Measurements from ENCODE around the gene GAS6.

The GAS6 gene

GRCh38 chr13:113853518-113854237 lies 10.2 kb downstream of the GAS6 start:
- in situ Hi-C loops (cut with MboI; ENCODE audit: low pct_unique_long_range_greater_than_20kb, low sequenced_read_pairs, unreplicated experiment), result no loop called here
- TF ChIP-seq, protein P1, sequence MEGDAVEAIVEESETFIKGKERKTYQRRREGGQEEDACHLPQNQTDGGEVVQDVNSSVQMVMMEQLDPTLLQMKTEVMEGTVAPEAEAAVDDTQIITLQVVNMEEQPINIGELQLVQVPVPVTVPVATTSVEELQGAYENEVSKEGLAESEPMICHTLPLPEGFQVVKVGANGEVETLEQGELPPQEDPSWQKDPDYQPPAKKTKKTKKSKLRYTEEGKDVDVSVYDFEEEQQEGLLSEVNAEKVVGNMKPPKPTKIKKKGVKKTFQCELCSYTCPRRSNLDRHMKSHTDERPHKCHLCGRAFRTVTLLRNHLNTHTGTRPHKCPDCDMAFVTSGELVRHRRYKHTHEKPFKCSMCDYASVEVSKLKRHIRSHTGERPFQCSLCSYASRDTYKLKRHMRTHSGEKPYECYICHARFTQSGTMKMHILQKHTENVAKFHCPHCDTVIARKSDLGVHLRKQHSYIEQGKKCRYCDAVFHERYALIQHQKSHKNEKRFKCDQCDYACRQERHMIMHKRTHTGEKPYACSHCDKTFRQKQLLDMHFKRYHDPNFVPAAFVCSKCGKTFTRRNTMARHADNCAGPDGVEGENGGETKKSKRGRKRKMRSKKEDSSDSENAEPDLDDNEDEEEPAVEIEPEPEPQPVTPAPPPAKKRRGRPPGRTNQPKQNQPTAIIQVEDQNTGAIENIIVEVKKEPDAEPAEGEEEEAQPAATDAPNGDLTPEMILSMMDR (IDR thresholded peaks at IDR 0.05; ENCODE audit: extremely low read depth, insufficient read depth, missing control alignments), result no peak
- DNase-seq (ENCODE audit: low spot score), result no peak

GRCh38 chr13:113852536-113853517 lies 11.0 kb downstream of the GAS6 start:
- in situ Hi-C loops (cut with MboI; ENCODE audit: low pct_unique_long_range_greater_than_20kb, low sequenced_read_pairs, unreplicated experiment), result no loop called here
- no peak for DNase-seq (ENCODE audit: low spot score)

DNA sequence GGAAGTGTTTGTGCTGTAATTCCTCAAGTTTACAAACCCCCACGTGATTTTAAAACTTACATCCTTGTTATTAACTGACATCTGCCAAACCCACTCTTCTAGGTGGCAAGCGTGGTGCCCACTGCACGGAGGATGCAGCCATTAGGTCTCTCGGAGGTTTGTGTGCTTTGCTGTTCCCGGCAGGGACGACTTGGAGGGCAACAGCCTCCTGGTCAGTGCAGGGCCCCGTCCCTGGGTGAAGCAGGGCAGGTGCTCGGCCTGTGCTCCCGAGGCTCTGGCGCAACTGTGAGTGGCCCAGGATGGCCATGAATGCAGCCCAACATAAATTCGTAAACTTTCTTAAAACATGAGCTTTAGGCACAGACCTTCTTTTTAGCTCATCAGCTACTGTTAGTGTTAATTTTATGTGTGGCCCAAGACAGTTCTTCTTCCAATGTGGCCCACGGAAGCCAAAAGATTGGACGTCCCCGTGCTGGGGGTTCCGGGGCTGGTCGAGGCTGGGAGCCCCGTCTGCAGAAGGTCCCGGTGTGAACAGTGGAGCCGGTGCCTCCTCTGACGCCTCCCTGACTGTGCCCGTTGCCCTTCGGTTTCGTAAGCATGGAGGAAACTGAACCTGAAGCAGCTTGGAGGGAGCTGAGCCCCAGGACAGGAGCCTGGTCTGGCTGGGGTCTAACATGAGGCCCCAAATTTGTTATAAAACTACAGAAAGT lies 11.9 kb downstream of the GAS6 start:
- no peak for DNase-seq (ENCODE audit: low spot score)
- TF ChIP-seq, protein P1 (IDR thresholded peaks at IDR 0.05; ENCODE audit: extremely low read depth, insufficient read depth, missing control alignments), result no peak
- in situ Hi-C loops (cut with MboI; ENCODE audit: low pct_unique_long_range_greater_than_20kb, low sequenced_read_pairs, unreplicated experiment), result no loop called here

More at GRCh38 chr13:113852536-113853517, 11.0 kb downstream of the GAS6 start:
- TF ChIP-seq, protein P1 (IDR thresholded peaks at IDR 0.05; ENCODE audit: extremely low read depth, insufficient read depth, missing control alignments), result no peak

GRCh38 chr13:113851480-113851803 lies 12.4 kb downstream of the GAS6 start:
- in situ Hi-C loops (cut with MboI; ENCODE audit: low pct_unique_long_range_greater_than_20kb, low sequenced_read_pairs, unreplicated experiment), result no loop called here
- TF ChIP-seq, protein P1 (IDR thresholded peaks at IDR 0.05; ENCODE audit: extremely low read depth, insufficient read depth, missing control alignments), result no peak
- no peak for DNase-seq (ENCODE audit: low spot score)

GRCh38 chr13:113850722-113851479 lies 13.0 kb downstream of the GAS6 start:
- DNase-seq (ENCODE audit: low spot score), result no peak
- TF ChIP-seq, protein P1 (IDR thresholded peaks at IDR 0.05; ENCODE audit: extremely low read depth, insufficient read depth, missing control alignments), result no peak
- in situ Hi-C loops (cut with MboI; ENCODE audit: low pct_unique_long_range_greater_than_20kb, low sequenced_read_pairs, unreplicated experiment), result no loop called here

Data from GM13977 (cell line).